Stimulated activated CD4-positive, alpha-beta T cell treated with anti-CD3 and anti-CD28 coated beads, Interleukin-2, amount 100 ng/mL, for 24 hours (primary cell): Measurements from ENCODE around the gene NDUFB7.
"Not testable (repeated sequence)": the region's sequence is repeated elsewhere in the genome, so short reads cannot be mapped to it uniquely, and the experiment has no call there.

Experiments
- DNase-seq, 2 donors: peaks; one replicate each; pipeline ENCODE4 v3.0.0-alpha.2; 2020

NDUFB7 gene

GRCh38 chr19:14553042-14553938 lies 18.6 kb downstream of the NDUFB7 start:
- DNase-seq: no peak

- not testable (repeated sequence) for DNase-seq
Observed at GRCh38 chr19:14552006-14552360, 19.9 kb downstream of the NDUFB7 start.

GRCh38 chr19:14551134-14552005 lies 20.5 kb downstream of the NDUFB7 start:
- DNase-seq: peak; percentile 64 to 71

- no peak for DNase-seq
Observed at GRCh38 chr19:14550201-14550754, 21.6 kb downstream of the NDUFB7 start.

- no peak for DNase-seq
Observed at GRCh38 chr19:14545716-14546082, 26.2 kb downstream of the NDUFB7 start.

- DNase-seq: no peak
Observed at GRCh38 chr19:14544977-14545715, 26.7 kb downstream of the NDUFB7 start.

- no peak for DNase-seq
Observed at GRCh38 chr19:14544047-14544446, 27.8 kb downstream of the NDUFB7 start.

- no peak for DNase-seq
Observed at GRCh38 chr19:14542711-14543328, 29.0 kb downstream of the NDUFB7 start.

- not testable (repeated sequence) for DNase-seq
Observed at GRCh38 chr19:14541979-14542378, 29.9 kb downstream of the NDUFB7 start.

- no peak for DNase-seq
Observed at GRCh38 chr19:14540741-14541525, 30.9 kb downstream of the NDUFB7 start.

- DNase-seq: peak; percentile 33 to 59
Observed at GRCh38 chr19:14536926-14537692, 34.8 kb downstream of the NDUFB7 start.

GRCh38 chr19:14533450-14533849 lies 38.4 kb downstream of the NDUFB7 start:
- DNase-seq: no peak

GRCh38 chr19:14530506-14530905 lies 41.4 kb downstream of the NDUFB7 start:
- no peak for DNase-seq

- no peak for DNase-seq
Observed at GRCh38 chr19:14530005-14530348, 41.9 kb downstream of the NDUFB7 start.

GRCh38 chr19:14529254-14530004 lies 42.4 kb downstream of the NDUFB7 start, which contains the start of gene TECR:
TECR (plus strand) TSS chr19:14529594; CDS start chr19:14529697, 103 bp downstream.
- peak; percentile 100 for DNase-seq

- no peak for DNase-seq
Observed at GRCh38 chr19:14528419-14529253, 43.2 kb downstream of the NDUFB7 start.

GRCh38 chr19:14526423-14526822 lies 45.4 kb downstream of the NDUFB7 start:
- no peak for DNase-seq

GRCh38 chr19:14525729-14526128 lies 46.1 kb downstream of the NDUFB7 start:
- DNase-seq: no peak

GRCh38 chr19:14520543-14520942 lies 51.3 kb downstream of the NDUFB7 start:
- DNase-seq: no peak
